DND-41 (cell line): Measurements from ENCODE around the gene SLC15A5.

Source experiments
- CTCF ChIP-seq: IDR thresholded peaks from 2 replicates; pipeline ENCODE4 v1.5.1; 2012; ENCODE audit warnings: borderline replicate concordance, low read length, moderate library complexity, mild to moderate bottlenecking; ENCODE audit not compliant: poor library complexity, severe bottlenecking; ENCODE audit errors: extremely low read depth
- EZH2 ChIP-seq: IDR thresholded peaks from 3 replicates; pipeline ENCODE4 v1.6.1; 2012; ENCODE audit warnings: borderline replicate concordance, low read depth, mild to moderate bottlenecking, moderate library complexity, low read length, inconsistent platforms; ENCODE audit not compliant: severe bottlenecking

- TF ChIP-seq CTCF (no peak), EZH2 (no peak)
Observed at GRCh38 chr12:16218934-16219751, 58.3 kb downstream of the SLC15A5 start.
